Keratinocyte (primary cell): ENCODE data around the gene TLL2. TPM values are rescaled to one million over a fixed set of nuclear protein-coding genes. Genes with fewer than 3 reads are reported as not detected.

Experiments used
- DNase-seq: peaks from one replicate; pipeline ENCODE4 v3.0.0-alpha.2; 2011; ENCODE audit warnings: low read depth, missing footprints, low spot score
- FAIRE-seq: peaks from 2 replicates; lab custom pipeline; 2011; peaks lifted over from hg19 to GRCh38; lab: Jason Lieb, UNC
- H2AFZ ChIP-seq: 2 replicates; pipeline ENCODE4 v1.6.0; 2012; ENCODE audit warnings: low read length, control low read depth, inconsistent platforms; ENCODE audit not compliant: control insufficient read depth
- H3K27ac ChIP-seq: 2 replicates; pipeline ENCODE4 v1.5.1; 2011; ENCODE audit warnings: low read length; ENCODE audit not compliant: control insufficient read depth, insufficient read depth
- H3K27me3 ChIP-seq: 3 replicates; pipeline ENCODE4 v1.6.0; 2011; ENCODE audit warnings: low read length; ENCODE audit not compliant: control insufficient read depth, insufficient read depth; ENCODE audit errors: extremely low read depth
- H3K36me3 ChIP-seq, 2 experiments: 2 replicates in 1 of 2; 3 replicates in 1 of 2; pipeline ENCODE4 v1.5.1; 2011; ENCODE audit warnings: low read length in 2 of 2, mild to moderate bottlenecking in 1 of 2; ENCODE audit not compliant: control insufficient read depth in 2 of 2, insufficient read depth in 2 of 2; ENCODE audit errors: extremely low read depth in 1 of 2
- H3K4me1 ChIP-seq: 3 replicates; pipeline ENCODE4 v1.5.1; 2011; ENCODE audit warnings: low read length; ENCODE audit not compliant: control insufficient read depth, insufficient read depth; ENCODE audit errors: extremely low read depth
- H3K4me2 ChIP-seq: 3 replicates; pipeline ENCODE4 v1.6.0; 2011; ENCODE audit warnings: low read depth, low read length; ENCODE audit not compliant: control insufficient read depth, insufficient read depth; ENCODE audit errors: extremely low read depth
- H3K4me3 ChIP-seq, 3 experiments: fragments of 200-600 bp in 1 of 3; sonication (generic) in 1 of 3; 2 replicates in 2 of 3; 3 replicates in 1 of 3; pipeline ENCODE4 v1.5.1; 2011 to 2016; ENCODE audit warnings: low read length in 3 of 3, mild to moderate bottlenecking in 3 of 3, control low read depth in 2 of 3, inconsistent platforms in 1 of 3, low read depth in 1 of 3, mixed read lengths in 1 of 3, mixed run types in 1 of 3, moderate library complexity in 1 of 3; ENCODE audit not compliant: control insufficient read depth in 2 of 3, insufficient read depth in 2 of 3; ENCODE audit errors: extremely low read depth in 1 of 3
- H3K79me2 ChIP-seq: 2 replicates; pipeline ENCODE4 v1.6.0; 2012; ENCODE audit warnings: low read length; ENCODE audit not compliant: control insufficient read depth, insufficient read depth
- H3K9ac ChIP-seq: 3 replicates; pipeline ENCODE4 v1.6.0; 2011; ENCODE audit warnings: low read length; ENCODE audit not compliant: control insufficient read depth, insufficient read depth; ENCODE audit errors: extremely low read depth
- H3K9me1 ChIP-seq: 3 replicates; pipeline ENCODE4 v1.6.0; 2011; ENCODE audit warnings: low read length; ENCODE audit not compliant: control insufficient read depth, insufficient read depth; ENCODE audit errors: extremely low read depth
- H3K9me3 ChIP-seq: 2 replicates; pipeline ENCODE4 v1.5.1; 2012; ENCODE audit warnings: low read depth, low read length; ENCODE audit not compliant: control insufficient read depth
- H4K20me1 ChIP-seq: 3 replicates; pipeline ENCODE4 v1.6.0; 2011; ENCODE audit warnings: low read length; ENCODE audit not compliant: control insufficient read depth, insufficient read depth; ENCODE audit errors: extremely low read depth
- CTCF ChIP-seq, 3 experiments: IDR thresholded peaks in 1 of 3; conservative IDR thresholded peaks in 1 of 3; optimal IDR thresholded peaks in 1 of 3; 2 replicates in 2 of 3; 3 replicates in 1 of 3; pipeline versions ENCODE3 to v1.5.1; 2011; ENCODE audit warnings: low read length in 3 of 3, mild to moderate bottlenecking in 3 of 3, moderate library complexity in 2 of 3, control low read depth in 1 of 3, inconsistent platforms in 1 of 3; ENCODE audit not compliant: insufficient read depth in 2 of 3; ENCODE audit errors: extremely low read depth in 1 of 3
- EZH2 ChIP-seq: IDR thresholded peaks from one replicate; pipeline ENCODE4 v1.6.1; 2012; ENCODE audit warnings: inconsistent platforms, mild to moderate bottlenecking, low read length, moderate library complexity
- dilution Hi-C: fragments of 300-500 bp; cut with MboI; formaldehyde crosslinking; loops from one replicate; pipeline ENCODE4 v1.7.0; 2020; ENCODE audit warnings: low sequenced_read_pairs; ENCODE audit not compliant: extremely low pct_ligation_motif_present
- polyA plus RNA-seq, 5 experiments: library from polyadenylated mRNA; depleted of rRNA in 3 of 5; stranded (reverse) in 3 of 5; stranded (forward) in 1 of 5; unstranded in 1 of 5; fragments of >200 nt; gene quantifications; 1 replicate in 1 of 5; 2 replicates in 3 of 5; 3 replicates in 1 of 5; pipeline versions ENCODE4 v1.2.1 to v1.2.3, GENCODE V29; 2011 to 2012; ENCODE audit warnings: missing spikeins in 2 of 5, low read depth in 1 of 5, low replicate concordance in 1 of 5

TLL2 gene
- polyA plus RNA-seq, 1 donor (not counting 4 experiments of a cell fraction or from before 2014, with no cell fraction given), result 0.83 TPM

DNA sequence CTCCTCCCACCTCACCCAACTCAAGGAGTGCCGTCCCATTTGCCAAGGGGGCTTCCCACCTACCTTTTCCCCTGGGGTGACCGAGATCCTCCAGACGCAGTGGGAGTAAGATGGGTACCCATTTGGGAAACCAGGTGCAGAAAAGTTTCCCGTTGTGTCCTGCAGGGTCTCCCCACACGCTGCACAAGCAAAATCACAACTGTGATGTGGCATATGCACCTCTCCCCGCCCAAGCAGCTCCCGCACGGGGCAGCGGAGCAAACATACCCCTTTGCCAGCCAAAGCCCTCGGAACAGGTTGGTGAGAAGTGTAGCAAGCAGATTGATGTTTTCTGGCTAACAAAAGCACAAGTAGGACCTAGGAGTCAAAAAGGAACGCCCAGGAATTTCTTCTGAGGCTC lies 103.4 kb downstream of the TLL2 start:
- DNase-seq (no peak), FAIRE-seq (no peak)
- no peak overlapping the region for H3K4me2 ChIP-seq
- peaks cover 10% of the 10 kb centered on the region for H3K27me3 ChIP-seq
- dilution Hi-C loops, result no loop called here
- no peaks in the 10 kb centered on the region for H3K9me3 ChIP-seq
- no peak overlapping the region for H3K27ac ChIP-seq
- H3K9ac ChIP-seq, result no peak overlapping the region
- no peaks in the 10 kb centered on the region for H3K4me1 ChIP-seq
- H3K79me2 ChIP-seq, result no peaks in the 10 kb centered on the region
- no peak overlapping the region for H3K4me3 ChIP-seq
- no peaks in the 10 kb centered on the region for H4K20me1 ChIP-seq
- no peaks in the 10 kb centered on the region for H3K9me1 ChIP-seq
- H3K36me3 ChIP-seq, result no peaks in the 10 kb centered on the region
- TF ChIP-seq EZH2 (no peak), CTCF (optimal IDR thresholded peaks at IDR 0.05 in 1 of 3, IDR thresholded peaks at IDR 0.05 in 1 of 3, conservative IDR thresholded peaks at IDR 0.05 in 1 of 3; ENCODE audit: extremely low read depth in 1 of 3, insufficient read depth in 2 of 3, low read length in 3 of 3) (no peak)
- no peak overlapping the region for H2AFZ ChIP-seq

DNA sequence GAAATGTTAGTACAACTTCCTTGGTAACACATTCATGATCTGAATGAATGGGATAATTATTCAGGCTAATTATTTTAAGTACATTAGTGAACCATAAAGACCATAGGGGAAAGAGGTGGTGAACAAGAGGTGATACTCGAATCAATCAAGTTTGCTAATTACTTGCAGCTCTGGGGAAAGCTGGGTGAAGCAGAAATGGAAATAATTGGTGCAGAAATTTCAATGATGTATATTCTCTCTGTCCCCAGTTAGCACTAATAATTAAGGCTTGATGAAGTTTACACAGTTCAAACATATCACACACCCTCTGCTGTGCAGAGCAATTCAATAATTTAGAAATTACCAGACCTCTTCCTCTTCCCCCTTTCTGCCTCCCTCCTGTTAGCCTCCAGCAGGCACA lies 105.5 kb downstream of the TLL2 start:
- Histone ChIP-seq H3K4me2 (no peak overlapping the region), H3K4me1 (no peaks in the 10 kb centered on the region), H3K9me1 (no peaks in the 10 kb centered on the region), H3K27me3 (peaks cover 10% of the 10 kb centered on the region), H3K9me3 (no peaks in the 10 kb centered on the region), H3K27ac (no peak overlapping the region), H3K9ac (no peak overlapping the region), H2AFZ (no peak overlapping the region), H3K4me3 (no peak overlapping the region), H3K36me3 (no peaks in the 10 kb centered on the region), H3K79me2 (no peaks in the 10 kb centered on the region), H4K20me1 (no peaks in the 10 kb centered on the region)
- no peak for DNase-seq
- FAIRE-seq, result no peak
- dilution Hi-C loops, result no loop called here
- TF ChIP-seq EZH2, result no peak
- no peak for TF ChIP-seq CTCF (optimal IDR thresholded peaks at IDR 0.05 in 1 of 3, IDR thresholded peaks at IDR 0.05 in 1 of 3, conservative IDR thresholded peaks at IDR 0.05 in 1 of 3; ENCODE audit: extremely low read depth in 1 of 3, insufficient read depth in 2 of 3, low read length in 3 of 3)
